Fibroblast of the aortic adventitia (primary cell): Measurements from ENCODE around the gene PBLD. TPM values are rescaled to one million over a fixed set of nuclear protein-coding genes. Genes with fewer than 3 reads are reported as not detected.
"Not testable (repeated sequence)": the region's sequence is repeated elsewhere in the genome, so short reads cannot be mapped to it uniquely, and the experiment has no call there.

Source experiments
- DNase-seq: peaks from one replicate; pipeline ENCODE4 v3.0.0-alpha.2; 2010; ENCODE audit warnings: low read depth
- H3K4me3 ChIP-seq: 2 replicates; pipeline ENCODE4 v1.5.1; 2011; ENCODE audit warnings: low read depth, mild to moderate bottlenecking, control low read depth, low read length, moderate library complexity
- total RNA-seq: library from RNA; depleted of rRNA; stranded (reverse); fragments of >200 nt; gene quantifications from 2 replicates; pipeline ENCODE4 v1.2.3, GENCODE V29; 2012; ENCODE audit warnings: low replicate concordance
- TF ChIP-seq, protein P1 (sequence below): IDR thresholded peaks from 2 replicates; pipeline ENCODE4 v1.5.1; 2011; ENCODE audit warnings: mild to moderate bottlenecking, low read length, control low read depth, inconsistent platforms; ENCODE audit not compliant: insufficient read depth

The PBLD gene
- total RNA-seq, 1 donor, result 6.6 TPM

DNA sequence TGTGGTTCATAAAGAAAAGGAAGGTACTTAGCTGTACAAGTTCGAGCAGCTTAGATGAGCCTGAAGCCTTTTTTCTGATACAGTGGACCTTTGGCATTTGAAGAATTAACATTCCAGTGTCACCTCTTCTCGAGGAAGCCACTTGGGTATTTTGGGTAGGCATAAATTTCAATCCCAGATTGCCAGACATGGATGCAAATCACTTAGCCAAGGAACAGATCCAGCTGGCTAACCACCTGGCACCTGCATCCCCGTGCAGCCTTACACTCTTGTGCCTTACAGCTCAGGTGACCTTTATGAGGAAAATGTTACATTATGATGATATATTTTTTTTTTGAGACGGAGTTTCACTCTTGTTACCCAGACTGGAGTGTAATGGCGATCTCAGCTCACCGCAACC, 84.8 kb downstream of the PBLD start:
- TF ChIP-seq, protein P1, sequence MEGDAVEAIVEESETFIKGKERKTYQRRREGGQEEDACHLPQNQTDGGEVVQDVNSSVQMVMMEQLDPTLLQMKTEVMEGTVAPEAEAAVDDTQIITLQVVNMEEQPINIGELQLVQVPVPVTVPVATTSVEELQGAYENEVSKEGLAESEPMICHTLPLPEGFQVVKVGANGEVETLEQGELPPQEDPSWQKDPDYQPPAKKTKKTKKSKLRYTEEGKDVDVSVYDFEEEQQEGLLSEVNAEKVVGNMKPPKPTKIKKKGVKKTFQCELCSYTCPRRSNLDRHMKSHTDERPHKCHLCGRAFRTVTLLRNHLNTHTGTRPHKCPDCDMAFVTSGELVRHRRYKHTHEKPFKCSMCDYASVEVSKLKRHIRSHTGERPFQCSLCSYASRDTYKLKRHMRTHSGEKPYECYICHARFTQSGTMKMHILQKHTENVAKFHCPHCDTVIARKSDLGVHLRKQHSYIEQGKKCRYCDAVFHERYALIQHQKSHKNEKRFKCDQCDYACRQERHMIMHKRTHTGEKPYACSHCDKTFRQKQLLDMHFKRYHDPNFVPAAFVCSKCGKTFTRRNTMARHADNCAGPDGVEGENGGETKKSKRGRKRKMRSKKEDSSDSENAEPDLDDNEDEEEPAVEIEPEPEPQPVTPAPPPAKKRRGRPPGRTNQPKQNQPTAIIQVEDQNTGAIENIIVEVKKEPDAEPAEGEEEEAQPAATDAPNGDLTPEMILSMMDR, result no peak
- no peak overlapping the region for H3K4me3 ChIP-seq
- DNase-seq, result no peak

DNA sequence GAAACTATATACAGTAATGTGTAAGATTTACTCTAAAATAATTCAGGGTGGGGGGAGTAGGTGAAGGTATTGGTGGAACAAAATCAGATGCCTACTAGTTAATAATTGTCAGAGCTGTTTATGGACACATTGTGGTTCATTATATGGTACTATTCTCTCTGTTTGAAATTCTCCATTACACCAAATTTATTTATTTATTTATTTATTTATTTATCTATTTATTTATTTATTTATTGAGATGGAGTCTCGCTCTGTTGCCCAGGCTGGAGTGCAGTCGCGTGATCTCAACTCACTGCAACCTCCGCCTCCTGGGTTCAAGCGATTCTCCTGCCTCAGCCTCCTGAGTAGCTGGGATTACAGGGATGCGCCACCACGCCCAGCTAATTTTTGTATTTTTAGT, 86.3 kb downstream of the PBLD start:
- H3K4me3 ChIP-seq, DNase-seq: not testable (repeated sequence)

DNA sequence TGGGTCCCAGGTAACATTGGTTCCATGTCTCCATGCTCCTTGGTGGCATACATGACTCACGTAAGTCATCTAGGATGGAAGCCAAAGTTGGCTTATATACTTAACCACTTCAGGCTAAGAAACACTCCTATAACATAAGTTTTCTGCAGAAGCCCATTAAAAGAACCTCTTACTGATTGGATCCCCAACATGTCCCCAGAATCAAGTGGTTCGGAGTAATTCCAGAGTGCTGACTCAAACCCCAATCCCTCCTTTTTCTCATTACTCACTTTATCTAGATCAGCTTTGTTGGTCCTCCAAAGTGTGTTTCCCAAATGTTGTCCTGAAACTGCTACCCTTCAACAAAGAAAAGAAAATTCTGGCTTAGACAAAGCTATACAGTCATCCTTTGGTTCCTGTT, 90.7 kb downstream of the PBLD start:
- H3K4me3 ChIP-seq, result no peak overlapping the region
- no peak for DNase-seq
- TF ChIP-seq, protein P1, result no peak

DNA sequence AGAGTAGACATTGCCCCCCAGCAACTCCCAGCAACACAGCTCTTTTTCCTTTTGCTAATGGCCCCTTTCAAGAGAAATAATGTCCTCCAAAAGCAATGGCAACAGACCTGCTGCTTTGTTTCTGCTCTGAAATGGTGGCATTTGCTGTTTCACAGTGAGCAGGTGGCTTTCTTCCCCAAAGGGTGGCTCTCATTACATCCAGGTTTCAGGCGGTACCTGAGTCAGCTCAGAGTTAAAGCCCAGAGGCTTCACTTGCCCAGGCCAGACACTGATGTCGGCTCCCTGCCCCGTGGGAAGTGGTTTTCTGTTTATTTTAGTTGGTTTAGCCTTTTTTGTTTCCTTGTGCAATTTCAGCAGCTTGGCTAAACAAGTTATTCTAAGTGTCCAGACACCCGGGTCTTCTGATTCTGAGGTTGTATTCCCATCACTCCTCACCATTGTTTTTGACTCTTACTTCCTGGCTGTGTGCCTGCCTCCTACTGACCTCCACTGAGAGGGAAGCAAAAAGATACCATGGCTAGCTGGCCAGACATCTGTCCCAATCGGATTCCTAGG, 93.1 kb downstream of the PBLD start:
- no peak overlapping the region for H3K4me3 ChIP-seq
- TF ChIP-seq, protein P1, result no peak
- DNase-seq, result no peak

DNA sequence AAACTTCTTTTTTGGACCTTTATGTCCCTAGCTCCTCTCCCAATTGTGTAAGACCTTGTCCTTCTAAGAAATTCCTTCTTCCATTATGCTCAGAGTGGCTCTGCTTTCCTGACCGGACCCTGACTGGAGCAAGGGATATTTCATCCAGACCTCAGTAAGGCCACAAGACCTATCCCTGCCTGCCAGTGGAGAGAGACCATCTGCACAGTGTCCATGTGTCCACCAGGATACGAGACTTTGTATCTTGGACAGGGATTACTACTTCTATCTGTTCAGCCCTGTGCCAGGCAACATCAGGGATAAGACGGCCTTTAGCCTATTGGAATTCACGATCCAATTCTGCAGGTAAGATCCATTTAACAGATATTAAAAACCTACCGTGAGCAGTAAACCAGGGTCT, 93.7 kb downstream of the PBLD start:
- TF ChIP-seq, protein P1, result no peak
- H3K4me3 ChIP-seq, result no peak overlapping the region
- no peak for DNase-seq

DNA sequence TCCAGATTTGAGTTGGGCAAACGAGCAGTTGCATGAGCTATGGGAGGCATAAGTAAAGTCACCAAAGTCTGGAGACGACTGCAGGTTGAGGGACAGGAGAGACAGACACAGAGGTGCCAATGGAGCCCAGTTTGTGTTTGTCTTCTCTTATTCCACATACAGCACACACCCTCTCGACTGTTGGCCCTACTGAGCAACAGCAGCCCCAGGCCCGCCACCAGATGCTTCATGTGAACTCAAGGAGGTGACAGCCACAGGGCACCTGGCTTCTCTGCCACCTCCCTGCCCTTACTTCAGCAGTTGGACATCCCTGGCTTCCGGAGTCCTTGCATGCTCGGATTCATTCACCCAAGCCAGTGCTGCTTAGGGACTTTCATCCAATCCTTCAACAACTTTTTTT, 94.4 kb downstream of the PBLD start:
- DNase-seq, result no peak
- TF ChIP-seq, protein P1, result no peak
- no peak overlapping the region for H3K4me3 ChIP-seq

DNA sequence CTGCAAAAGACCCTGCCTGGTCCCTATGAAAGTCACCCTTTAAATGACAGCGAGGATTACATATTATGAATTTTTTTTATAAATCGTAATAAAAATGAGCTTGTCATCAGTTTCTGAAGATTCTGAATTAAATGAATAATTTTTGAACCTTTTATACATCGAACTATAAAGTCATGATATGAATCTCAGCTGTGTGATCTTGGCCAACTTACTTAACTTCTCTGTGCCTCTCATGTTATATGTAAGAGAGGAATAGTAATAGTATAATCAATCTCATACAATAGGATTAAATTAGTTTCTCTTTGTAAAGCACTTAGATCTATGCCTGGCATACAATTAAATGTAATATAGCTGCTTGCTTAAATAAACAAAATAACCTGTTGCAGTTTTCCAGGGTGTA, 95.6 kb downstream of the PBLD start:
- TF ChIP-seq, protein P1, result no peak
- H3K4me3 ChIP-seq, result no peak overlapping the region
- DNase-seq, result no peak

DNA sequence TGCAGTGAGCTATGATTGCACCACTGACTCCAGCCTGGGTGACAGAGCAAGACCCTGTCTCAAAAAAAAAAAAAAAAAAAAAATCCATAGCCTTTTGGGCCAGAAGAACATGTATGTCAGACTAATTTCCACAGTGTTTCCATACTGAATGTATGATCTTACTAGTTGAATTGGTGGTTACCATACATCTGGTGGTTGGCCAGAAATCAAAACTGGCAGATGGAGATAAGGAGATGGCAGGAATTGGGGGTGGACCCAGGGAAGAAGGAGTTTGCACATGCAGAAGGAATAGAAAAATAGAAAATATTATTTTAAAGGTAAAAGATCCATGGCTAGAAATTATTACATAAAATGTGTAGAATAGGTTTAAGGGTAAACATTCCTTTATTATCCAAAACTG, 97.1 kb downstream of the PBLD start:
- TF ChIP-seq, protein P1, result no peak
- no peak overlapping the region for H3K4me3 ChIP-seq
- no peak for DNase-seq
